ENCODE results near the gene POMT2.
"Not testable (repeated sequence)": the region's sequence is repeated elsewhere in the genome, so short reads cannot be mapped to it uniquely, and the experiment has no call there.

POMT2 gene

GRCh38 chr14:77340389-77340788, 19.7 kb upstream of the POMT2 start:
- no peak overlapping the region for H2AFZ ChIP-seq (ENCODE audit: low read depth, low read length)
- no peaks in the 10 kb centered on the region for H3K9me3 ChIP-seq (ENCODE audit: low read length)
- H3K4me3 ChIP-seq (ENCODE audit: low read length): no peak overlapping the region
- H3K36me3 ChIP-seq (ENCODE audit: insufficient read depth, low read length): peaks cover 54% of the 10 kb centered on the region
- H3K27me3 ChIP-seq (ENCODE audit: insufficient read depth, low read length): no peaks in the 10 kb centered on the region
- H3K4me1 ChIP-seq (ENCODE audit: insufficient read depth, low read length): no peaks in the 10 kb centered on the region

DNA sequence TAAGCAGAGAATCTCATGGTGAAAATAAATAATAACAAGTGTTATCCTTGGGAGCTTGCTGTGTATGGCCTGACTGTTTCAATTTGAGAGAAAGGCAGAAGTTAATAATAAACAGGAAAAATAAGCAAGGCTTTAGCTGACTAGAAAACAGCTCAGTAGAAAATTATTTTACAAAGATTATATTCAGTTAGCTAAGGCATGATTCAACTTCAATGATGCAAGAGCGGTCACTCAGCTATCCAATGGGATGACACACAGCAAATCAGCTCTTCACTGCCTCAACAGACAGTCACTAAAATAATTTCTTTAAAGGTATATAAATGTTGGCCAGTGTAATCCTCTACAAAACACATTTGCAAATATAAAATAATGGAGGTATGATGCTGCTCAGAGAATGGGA, 18.7 kb upstream of the POMT2 start:
- Histone ChIP-seq H3K36me3 (ENCODE audit: insufficient read depth, low read length) (peaks cover 54% of the 10 kb centered on the region), H3K27me3 (ENCODE audit: insufficient read depth, low read length) (no peaks in the 10 kb centered on the region), H3K4me3 (ENCODE audit: low read length) (no peak overlapping the region), H3K9me3 (ENCODE audit: low read length) (no peaks in the 10 kb centered on the region), H3K4me1 (ENCODE audit: insufficient read depth, low read length) (no peaks in the 10 kb centered on the region), H2AFZ (ENCODE audit: low read depth, low read length) (no peak overlapping the region)

DNA sequence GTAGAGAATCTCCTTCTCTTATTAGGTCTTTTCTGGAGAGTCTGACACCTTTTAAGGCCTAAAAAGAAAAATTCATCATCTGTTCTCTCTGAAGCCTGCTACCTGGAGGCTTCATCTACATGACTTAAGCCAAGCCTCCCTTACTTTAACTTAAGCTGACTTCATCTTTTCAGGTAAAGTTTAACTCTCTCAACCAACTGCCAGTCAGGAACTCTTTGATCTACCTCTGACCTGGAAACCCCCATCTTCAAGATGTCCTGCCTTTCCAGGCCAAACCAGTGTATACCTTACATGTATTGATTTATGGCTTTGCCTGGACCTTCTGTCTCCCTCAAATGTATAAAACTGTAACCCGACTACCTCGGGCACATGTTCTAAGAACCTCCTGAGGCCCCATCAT, 17.6 kb upstream of the POMT2 start:
- H3K9me3 ChIP-seq (ENCODE audit: low read length): no peaks in the 10 kb centered on the region
- H3K4me3 ChIP-seq (ENCODE audit: low read length): no peak overlapping the region
- no peaks in the 10 kb centered on the region for H3K27me3 ChIP-seq (ENCODE audit: insufficient read depth, low read length)
- peaks cover 46% of the 10 kb centered on the region for H3K36me3 ChIP-seq (ENCODE audit: insufficient read depth, low read length)
- H2AFZ ChIP-seq (ENCODE audit: low read depth, low read length): no peak overlapping the region
- H3K4me1 ChIP-seq (ENCODE audit: insufficient read depth, low read length): no peaks in the 10 kb centered on the region

DNA sequence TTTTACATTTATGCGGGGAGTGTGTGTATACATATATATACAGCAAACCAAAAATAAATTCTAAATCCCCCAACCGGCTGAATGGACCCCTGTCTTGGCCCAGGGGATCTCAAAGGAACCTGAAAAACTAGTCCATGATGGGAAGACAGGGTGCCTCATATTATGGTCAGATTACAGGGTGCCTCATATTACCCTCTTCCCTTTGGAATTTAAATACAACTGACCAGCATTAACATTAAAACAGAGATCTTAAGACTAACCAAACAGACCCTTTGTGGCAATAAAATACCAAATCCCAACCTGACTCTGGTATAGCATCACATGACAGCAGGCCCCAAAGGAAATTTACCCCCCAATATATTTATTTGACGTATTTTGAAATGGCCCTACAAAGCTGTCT, 17.2 kb upstream of the POMT2 start:
- no peak overlapping the region for H2AFZ ChIP-seq (ENCODE audit: low read depth, low read length)
- H3K9me3 ChIP-seq (ENCODE audit: low read length): no peaks in the 10 kb centered on the region
- no peak overlapping the region for H3K4me3 ChIP-seq (ENCODE audit: low read length)
- no peaks in the 10 kb centered on the region for H3K4me1 ChIP-seq (ENCODE audit: insufficient read depth, low read length)
- peaks cover 42% of the 10 kb centered on the region for H3K36me3 ChIP-seq (ENCODE audit: insufficient read depth, low read length)
- no peaks in the 10 kb centered on the region for H3K27me3 ChIP-seq (ENCODE audit: insufficient read depth, low read length)

- H3K4me3 ChIP-seq (ENCODE audit: low read length); H3K9me3 ChIP-seq (ENCODE audit: low read length); H3K27me3 ChIP-seq (ENCODE audit: insufficient read depth, low read length); H3K4me1 ChIP-seq (ENCODE audit: insufficient read depth, low read length); H2AFZ ChIP-seq (ENCODE audit: low read depth, low read length): not testable (repeated sequence)
- peaks cover 36% of the 10 kb centered on the region for H3K36me3 ChIP-seq (ENCODE audit: insufficient read depth, low read length)
Observed at GRCh38 chr14:77337255-77337654, 16.6 kb upstream of the POMT2 start.

- Histone ChIP-seq H3K4me3 (ENCODE audit: low read length) (no peak overlapping the region), H3K27me3 (ENCODE audit: insufficient read depth, low read length) (no peaks in the 10 kb centered on the region)
Observed at GRCh38 chr14:77335576-77335975, 14.9 kb upstream of the POMT2 start.

DNA sequence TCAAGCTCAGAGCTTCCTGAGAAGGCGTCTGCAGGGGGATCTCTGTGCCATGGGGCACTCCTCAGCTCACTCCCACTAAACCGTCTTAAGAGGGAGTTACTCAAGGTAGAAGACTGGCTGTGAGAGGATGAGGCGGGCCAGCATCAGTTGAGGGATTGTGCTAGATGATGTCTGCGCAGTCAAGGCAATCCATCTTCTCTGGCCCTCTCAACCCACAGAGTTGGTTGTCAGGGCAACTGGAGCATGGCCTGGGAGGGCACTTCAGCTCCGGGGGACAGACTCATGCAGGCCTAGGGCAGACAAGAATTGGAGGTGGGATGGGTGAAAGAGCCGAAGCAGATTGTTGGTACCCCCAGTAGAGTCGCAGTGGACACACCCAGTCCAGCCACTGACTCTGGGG, 9.2 kb upstream of the POMT2 start:
- no peak overlapping the region for H2AFZ ChIP-seq (ENCODE audit: low read depth, low read length)
- H3K9me3 ChIP-seq (ENCODE audit: low read length): no peaks in the 10 kb centered on the region
- no peaks in the 10 kb centered on the region for H3K27me3 ChIP-seq (ENCODE audit: insufficient read depth, low read length)
- no peaks in the 10 kb centered on the region for H3K4me1 ChIP-seq (ENCODE audit: insufficient read depth, low read length)
- H3K4me3 ChIP-seq (ENCODE audit: low read length): no peak overlapping the region
- no peaks in the 10 kb centered on the region for H3K36me3 ChIP-seq (ENCODE audit: insufficient read depth, low read length)

More at GRCh38 chr14:77335576-77335975, 14.9 kb upstream of the POMT2 start:
- Histone ChIP-seq H2AFZ (ENCODE audit: low read depth, low read length) (no peak overlapping the region), H3K4me1 (ENCODE audit: insufficient read depth, low read length) (no peaks in the 10 kb centered on the region), H3K36me3 (ENCODE audit: insufficient read depth, low read length) (peaks cover 19% of the 10 kb centered on the region), H3K9me3 (ENCODE audit: low read length) (no peaks in the 10 kb centered on the region)

DNA sequence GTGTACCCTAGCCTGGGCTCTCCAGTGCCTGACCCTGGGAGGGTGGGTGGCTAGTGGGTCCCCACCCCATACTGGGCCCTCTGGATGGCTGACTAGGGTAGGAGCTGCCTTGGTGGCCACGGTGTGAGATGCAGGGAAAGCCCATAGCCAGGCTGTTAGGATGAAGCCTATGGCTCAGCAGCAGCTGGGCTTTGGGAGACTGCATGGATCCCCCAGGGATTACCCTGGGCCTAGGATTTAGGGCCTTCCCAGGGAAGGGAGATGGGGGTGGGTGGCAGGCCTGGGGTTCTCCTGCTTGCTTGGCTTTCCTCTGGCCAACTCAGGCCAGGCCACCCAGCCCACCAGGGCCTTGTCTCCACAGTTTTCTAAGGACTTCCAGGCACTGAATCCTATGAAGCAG, 6.4 kb upstream of the POMT2 start:
- Histone ChIP-seq H3K27me3 (ENCODE audit: insufficient read depth, low read length) (no peaks in the 10 kb centered on the region), H2AFZ (ENCODE audit: low read depth, low read length) (no peak overlapping the region), H3K4me1 (ENCODE audit: insufficient read depth, low read length) (peaks cover 3% of the 10 kb centered on the region), H3K4me3 (ENCODE audit: low read length) (no peak overlapping the region), H3K9me3 (ENCODE audit: low read length) (no peaks in the 10 kb centered on the region), H3K36me3 (ENCODE audit: insufficient read depth, low read length) (no peaks in the 10 kb centered on the region)

GRCh38 chr14:77325746-77326094, 5.0 kb upstream of the POMT2 start:
- Histone ChIP-seq H3K36me3 (ENCODE audit: insufficient read depth, low read length) (no peaks in the 10 kb centered on the region), H3K9me3 (ENCODE audit: low read length) (no peaks in the 10 kb centered on the region), H3K27me3 (ENCODE audit: insufficient read depth, low read length) (no peaks in the 10 kb centered on the region), H3K4me1 (ENCODE audit: insufficient read depth, low read length) (peaks cover 6% of the 10 kb centered on the region), H3K4me3 (ENCODE audit: low read length) (no peak overlapping the region), H2AFZ (ENCODE audit: low read depth, low read length) (no peak overlapping the region)

GRCh38 chr14:77324816-77325745, 4.4 kb upstream of the POMT2 start:
- Histone ChIP-seq H3K9me3 (ENCODE audit: low read length) (no peaks in the 10 kb centered on the region), H3K27me3 (ENCODE audit: insufficient read depth, low read length) (no peaks in the 10 kb centered on the region), H3K36me3 (ENCODE audit: insufficient read depth, low read length) (no peaks in the 10 kb centered on the region), H3K4me3 (ENCODE audit: low read length) (no peak overlapping the region), H3K4me1 (ENCODE audit: insufficient read depth, low read length) (peaks cover 7% of the 10 kb centered on the region), H2AFZ (ENCODE audit: low read depth, low read length) (no peak overlapping the region)

GRCh38 chr14:77324289-77324688, 3.6 kb upstream of the POMT2 start:
- Histone ChIP-seq H3K36me3 (ENCODE audit: insufficient read depth, low read length) (no peaks in the 10 kb centered on the region), H2AFZ (ENCODE audit: low read depth, low read length) (no peak overlapping the region), H3K4me3 (ENCODE audit: low read length) (no peak overlapping the region), H3K9me3 (ENCODE audit: low read length) (no peaks in the 10 kb centered on the region), H3K4me1 (ENCODE audit: insufficient read depth, low read length) (peaks cover 14% of the 10 kb centered on the region), H3K27me3 (ENCODE audit: insufficient read depth, low read length) (no peaks in the 10 kb centered on the region)

DNA sequence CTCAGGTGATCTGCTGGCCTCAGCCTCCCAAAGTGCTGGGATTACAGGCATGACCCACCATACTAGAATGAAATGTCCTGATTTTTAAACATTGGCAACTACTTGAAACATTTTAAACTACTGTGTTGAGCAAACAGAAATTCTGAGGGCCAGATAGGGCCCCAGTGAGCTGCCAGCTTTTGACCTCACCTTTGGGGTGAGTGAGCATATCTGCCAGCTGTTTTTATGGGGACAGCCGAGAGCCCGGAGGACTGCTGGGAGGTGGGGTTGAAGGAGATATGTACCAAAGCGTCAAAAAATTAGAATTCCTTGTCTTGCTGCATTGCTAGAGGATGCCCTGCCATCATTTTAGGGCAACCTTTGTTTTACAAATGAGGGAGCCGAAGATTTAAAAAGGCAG, 2.9 kb upstream of the POMT2 start:
- no peaks in the 10 kb centered on the region for H3K27me3 ChIP-seq (ENCODE audit: insufficient read depth, low read length)
- no peaks in the 10 kb centered on the region for H3K9me3 ChIP-seq (ENCODE audit: low read length)
- H3K4me3 ChIP-seq (ENCODE audit: low read length): no peak overlapping the region
- peaks cover 15% of the 10 kb centered on the region for H3K4me1 ChIP-seq (ENCODE audit: insufficient read depth, low read length)
- H3K36me3 ChIP-seq (ENCODE audit: insufficient read depth, low read length): no peaks in the 10 kb centered on the region
- H2AFZ ChIP-seq (ENCODE audit: low read depth, low read length): no peak overlapping the region

GRCh38 chr14:77322951-77323350, 2.3 kb upstream of the POMT2 start:
- H2AFZ ChIP-seq (ENCODE audit: low read depth, low read length): no peak overlapping the region
- no peaks in the 10 kb centered on the region for H3K36me3 ChIP-seq (ENCODE audit: insufficient read depth, low read length)
- H3K9me3 ChIP-seq (ENCODE audit: low read length): no peaks in the 10 kb centered on the region
- H3K4me3 ChIP-seq (ENCODE audit: low read length): no peak overlapping the region
- H3K4me1 ChIP-seq (ENCODE audit: insufficient read depth, low read length): peaks cover 19% of the 10 kb centered on the region
- H3K27me3 ChIP-seq (ENCODE audit: insufficient read depth, low read length): no peaks in the 10 kb centered on the region

All from neuron (in vitro differentiated cells).